Dendritic cell treated with granulocyte-macrophage colony-stimulating factor and Interleukin-4, amounts not matched to agents 40 ng/mL and 50 ng/mL, for 4 days (primary cell): Measurements from ENCODE around the gene PILRB.
"Not testable (repeated sequence)": the region's sequence is repeated elsewhere in the genome, so short reads cannot be mapped to it uniquely, and the experiment has no call there.

Experiments
- H3K27ac Mint-ChIP-seq: one replicate; pipeline ENCODE4 v1.8.0; 2022; ENCODE audit warnings: mild to moderate bottlenecking, mixed read lengths
- H3K27me3 Mint-ChIP-seq: one replicate; pipeline ENCODE4 v1.8.0; 2022; ENCODE audit warnings: mild to moderate bottlenecking, mixed read lengths
- H3K36me3 Mint-ChIP-seq: one replicate; pipeline ENCODE4 v1.8.0; 2022; ENCODE audit warnings: low read depth, mixed read lengths
- H3K4me1 Mint-ChIP-seq: one replicate; pipeline ENCODE4 v1.8.0; 2022; ENCODE audit warnings: low read depth, mixed read lengths
- H3K4me3 Mint-ChIP-seq: one replicate; pipeline ENCODE4 v1.8.0; 2022; ENCODE audit warnings: mild to moderate bottlenecking, moderate library complexity, mixed read lengths
- H3K9me3 Mint-ChIP-seq: one replicate; pipeline ENCODE4 v1.8.0; 2022; ENCODE audit warnings: mixed read lengths
- intact Hi-C: fragments of 100-400 bp; cut with micrococcal nuclease; formaldehyde crosslinking; loops from one replicate; pipeline ENCODE4 v1.15.0; 2022

Gene PILRB

GRCh38 chr7:100364480-100364879, 6.6 kb downstream of the PILRB start:
- intact Hi-C loops = loop anchor here (5.0 kb wide), 1 partner anchor 43 kb away; no protein-coding TSS in a partner anchor
- no peaks in the 10 kb centered on the region for H3K9me3 Mint-ChIP-seq
- peaks cover 64% of the 10 kb centered on the region for H3K36me3 Mint-ChIP-seq
- H3K4me1 Mint-ChIP-seq = peaks cover 62% of the 10 kb centered on the region
- H3K27me3 Mint-ChIP-seq = no peaks in the 10 kb centered on the region
- H3K27ac Mint-ChIP-seq = peak overlapping the region; percentile 88
- H3K4me3 Mint-ChIP-seq = no peak overlapping the region

- not testable (repeated sequence) for H3K9me3 Mint-ChIP-seq
- H3K4me1 Mint-ChIP-seq = peaks cover 76% of the 10 kb centered on the region
Observed at GRCh38 chr7:100365998-100366367, 8.1 kb downstream of the PILRB start.

GRCh38 chr7:100366411-100367250, 8.7 kb downstream of the PILRB start:
- Mint-ChIP-seq H3K4me3 (peak overlapping the region; percentile 41), H3K4me1 (peaks cover 83% of the 10 kb centered on the region), H3K9me3 (no peaks in the 10 kb centered on the region)

More at GRCh38 chr7:100365998-100366367, 8.1 kb downstream of the PILRB start:
- peak overlapping the region; percentile 88 for H3K27ac Mint-ChIP-seq
- H3K4me3 Mint-ChIP-seq, H3K27me3 Mint-ChIP-seq, intact Hi-C loops: not testable (repeated sequence)
- peaks cover 49% of the 10 kb centered on the region for H3K36me3 Mint-ChIP-seq

GRCh38 chr7:100367251-100367620, 9.3 kb downstream of the PILRB start:
- intact Hi-C loops = no loop called here
- Mint-ChIP-seq H3K27me3 (no peaks in the 10 kb centered on the region), H3K4me1 (peaks cover 89% of the 10 kb centered on the region), H3K36me3 (peaks cover 37% of the 10 kb centered on the region), H3K9me3 (no peaks in the 10 kb centered on the region), H3K27ac (peak overlapping the region; percentile 88), H3K4me3 (no peak overlapping the region)

More at GRCh38 chr7:100366411-100367250, 8.7 kb downstream of the PILRB start:
- peak overlapping the region; percentile 88 for H3K27ac Mint-ChIP-seq
- peaks cover 43% of the 10 kb centered on the region for H3K36me3 Mint-ChIP-seq
- H3K27me3 Mint-ChIP-seq = no peaks in the 10 kb centered on the region
- intact Hi-C loops = no loop called here

GRCh38 chr7:100367676-100368613, 10.0 kb downstream of the PILRB start:
- Mint-ChIP-seq H3K36me3 (peaks cover 29% of the 10 kb centered on the region), H3K4me3 (no peak overlapping the region), H3K27ac (peak overlapping the region; percentile 88), H3K4me1 (peaks cover 96% of the 10 kb centered on the region), H3K27me3 (no peaks in the 10 kb centered on the region), H3K9me3 (no peaks in the 10 kb centered on the region)
- intact Hi-C loops = loop anchor here (2.0 kb wide), 1 partner anchor 61 kb away; the partner anchor contains the start of genes MEPCE and ZCWPW1

- intact Hi-C loops = loop anchor here (1.0 to 2.0 kb wide), 2 partner anchors 11 to 60 kb away; partner anchors contain the start of genes MEPCE and ZCWPW1
- H3K36me3 Mint-ChIP-seq = peaks cover 26% of the 10 kb centered on the region
- peak overlapping the region; percentile 9 for H3K4me3 Mint-ChIP-seq
- peaks cover 96% of the 10 kb centered on the region for H3K4me1 Mint-ChIP-seq
- no peaks in the 10 kb centered on the region for H3K9me3 Mint-ChIP-seq
- peak overlapping the region; percentile 88 for H3K27ac Mint-ChIP-seq
- no peaks in the 10 kb centered on the region for H3K27me3 Mint-ChIP-seq
Observed at GRCh38 chr7:100369105-100369504, 11.2 kb downstream of the PILRB start.

GRCh38 chr7:100370303-100370702, 12.4 kb downstream of the PILRB start:
- peaks cover 35% of the 10 kb centered on the region for H3K36me3 Mint-ChIP-seq
- H3K27me3 Mint-ChIP-seq = no peaks in the 10 kb centered on the region
- no peak overlapping the region for H3K4me3 Mint-ChIP-seq
- H3K4me1 Mint-ChIP-seq = peaks cover 98% of the 10 kb centered on the region
- H3K27ac Mint-ChIP-seq = peak overlapping the region; percentile 88
- no peaks in the 10 kb centered on the region for H3K9me3 Mint-ChIP-seq
- intact Hi-C loops = no loop called here

- Mint-ChIP-seq H3K9me3 (no peaks in the 10 kb centered on the region), H3K27me3 (no peaks in the 10 kb centered on the region), H3K4me3 (peak overlapping the region; percentile 10), H3K36me3 (peaks cover 39% of the 10 kb centered on the region), H3K27ac (peak overlapping the region; percentile 88), H3K4me1 (peaks cover 98% of the 10 kb centered on the region)
- intact Hi-C loops = no loop called here
Observed at GRCh38 chr7:100370746-100371145, 12.8 kb downstream of the PILRB start.

- H3K4me1 Mint-ChIP-seq = peaks cover 98% of the 10 kb centered on the region
Observed at GRCh38 chr7:100371561-100372171, 13.7 kb downstream of the PILRB start.

GRCh38 chr7:100372256-100372655, 14.3 kb downstream of the PILRB start:
- no peaks in the 10 kb centered on the region for H3K27me3 Mint-ChIP-seq
- intact Hi-C loops = no loop called here
- H3K4me3 Mint-ChIP-seq = peak overlapping the region; percentile 87
- H3K27ac Mint-ChIP-seq = peak overlapping the region; percentile 88
- H3K36me3 Mint-ChIP-seq = peaks cover 46% of the 10 kb centered on the region
- peaks cover 94% of the 10 kb centered on the region for H3K4me1 Mint-ChIP-seq
- no peaks in the 10 kb centered on the region for H3K9me3 Mint-ChIP-seq

More at GRCh38 chr7:100371561-100372171, 13.7 kb downstream of the PILRB start:
- no peaks in the 10 kb centered on the region for H3K27me3 Mint-ChIP-seq
- no peak overlapping the region for H3K4me3 Mint-ChIP-seq
- peak overlapping the region; percentile 88 for H3K27ac Mint-ChIP-seq
- intact Hi-C loops = no loop called here
- no peaks in the 10 kb centered on the region for H3K9me3 Mint-ChIP-seq
- H3K36me3 Mint-ChIP-seq = peaks cover 43% of the 10 kb centered on the region

- no peaks in the 10 kb centered on the region for H3K27me3 Mint-ChIP-seq
- intact Hi-C loops = no loop called here
- peaks cover 46% of the 10 kb centered on the region for H3K36me3 Mint-ChIP-seq
- peaks cover 90% of the 10 kb centered on the region for H3K4me1 Mint-ChIP-seq
- peak overlapping the region; percentile 88 for H3K27ac Mint-ChIP-seq
- peak overlapping the region; percentile 87 for H3K4me3 Mint-ChIP-seq
- no peaks in the 10 kb centered on the region for H3K9me3 Mint-ChIP-seq
Observed at GRCh38 chr7:100372694-100373093, 14.8 kb downstream of the PILRB start.

- intact Hi-C loops = no loop called here
- Mint-ChIP-seq H3K36me3 (peaks cover 50% of the 10 kb centered on the region), H3K4me3 (peak within 1 kb of the TSS; percentile 87), H3K27me3 (no peaks in the 10 kb centered on the region), H3K9me3 (no peaks in the 10 kb centered on the region), H3K27ac (peak within 1 kb of the TSS; percentile 88), H3K4me1 (peaks cover 90% of the 10 kb centered on the region)
Observed at GRCh38 chr7:100373261-100373831, 15.4 kb downstream of the PILRB start, which contains the start of gene PILRA. Gene PILRA, plus strand, starts transcription at chr7:100373487. Its CDS starts 170 bp downstream, at chr7:100373657.
